ENCODE measurements around the gene PDZD7.

Gene PDZD7

GRCh38 chr10:101027106-101027720, 3.7 kb downstream of the PDZD7 start:
- TF ChIP-seq ZBTB48 (tag by site-specific recombination; IDR thresholded peaks at IDR 0.05) (0 out of 2 replicates have a peak, but pooled peaks have one; percentile 2), KLF16 (tag by site-specific recombination; IDR thresholded peaks at IDR 0.05) (no peak), ZBTB20 (tag by site-specific recombination; IDR thresholded peaks at IDR 0.05) (0 out of 2 replicates have a peak, but pooled peaks have one; percentile 5)
- CTCF ChIA-PET: interaction anchor here (1.0 to 6.9 kb wide), 8 partner anchors 10 to 115 kb away, joined by 3 to 129 read pairs (median 5); no protein-coding TSS in a partner anchor
- POLR2A ChIA-PET: interaction anchor here (0.6 to 0.7 kb wide), 4 partner anchors 16 to 208 kb away, joined by 4 to 5 read pairs (median 4); no protein-coding TSS in a partner anchor

DNA sequence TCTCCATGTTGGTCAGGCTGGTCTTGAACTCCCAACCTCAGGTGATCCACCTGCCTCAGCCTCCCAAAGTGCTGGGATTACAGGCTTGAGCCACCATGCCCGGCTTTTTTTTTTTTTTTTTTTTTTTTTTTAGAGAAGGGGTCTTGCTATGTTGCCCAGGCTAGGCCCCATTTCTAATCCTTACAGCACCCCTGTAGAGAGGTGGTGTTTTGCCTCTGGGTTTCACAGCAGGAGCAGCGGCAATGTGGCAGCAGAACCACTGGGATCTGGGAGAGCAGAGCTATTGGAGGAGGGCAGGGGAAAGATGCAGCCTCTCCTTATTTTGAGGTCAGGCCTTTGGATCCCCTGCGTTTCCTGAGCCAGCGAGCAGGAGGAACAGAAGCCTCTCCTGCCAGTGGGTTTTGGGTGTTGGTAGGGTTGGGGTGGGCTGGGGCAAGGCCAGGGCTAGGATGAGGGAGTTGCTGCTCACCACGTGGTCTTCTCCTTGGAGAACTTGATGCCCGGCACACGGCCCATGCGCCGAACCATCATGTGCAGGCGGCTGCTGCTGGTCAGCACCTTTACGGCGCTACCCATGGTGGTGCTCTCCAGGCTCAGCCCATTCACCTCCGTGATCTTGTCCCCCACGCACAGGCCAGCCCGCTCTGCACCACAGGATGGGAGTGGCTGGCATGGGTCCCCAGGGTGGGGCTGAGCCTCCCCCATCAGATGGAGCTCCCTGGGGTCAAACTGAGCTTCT, 7.8 kb downstream of the PDZD7 start:
- Histone ChIP-seq H3K4me1 (ENCODE audit: control insufficient read depth, insufficient read depth, low read length) (peaks cover 2% of the 10 kb centered on the region), H3K4me3 (ENCODE audit: low read depth, low read length) (no peak overlapping the region), H3K27ac (ENCODE audit: extremely low read depth, low read depth, low read length) (no peak overlapping the region), H3K9me3 (ENCODE audit: control insufficient read depth, insufficient read depth, low read depth, low read length) (no peaks in the 10 kb centered on the region), H3K36me3 (ENCODE audit: control insufficient read depth in 2 of 2, insufficient read depth in 1 of 2, low read length in 2 of 2) (no peaks in the 10 kb centered on the region)
- CTCF ChIA-PET: interaction anchor here (0.6 to 0.8 kb wide), 2 partner anchors 8 to 55 kb away, joined by 3 read pairs; no protein-coding TSS in a partner anchor
- POLR2A ChIA-PET: interaction anchor here (1.2 kb wide), 1 partner anchor 8 kb away, joined by 3 read pairs; the partner anchor contains the start of genes PDZD7 and SFXN3
- TF ChIP-seq ZNF555 (tag by site-specific recombination; conservative IDR thresholded peaks at IDR 0.05) (no peak), ZNF121 (tag by site-specific recombination; IDR thresholded peaks at IDR 0.05) (peak; percentile 91), ZNF623 (tag by site-specific recombination; IDR thresholded peaks at IDR 0.05) (no peak), WT1 (tag by site-specific recombination; IDR thresholded peaks at IDR 0.05) (no peak), ZNF335 (tag by site-specific recombination; conservative IDR thresholded peaks at IDR 0.05) (no peak), ZNF791 (tag by site-specific recombination; IDR thresholded peaks at IDR 0.05) (no peak), ZNF433 (tag by site-specific recombination; IDR thresholded peaks at IDR 0.05; ENCODE audit: low read depth) (no peak), PRDM10 (tag by site-specific recombination; IDR thresholded peaks at IDR 0.05) (no peak), ZNF138 (tag by site-specific recombination; IDR thresholded peaks at IDR 0.05; ENCODE audit: borderline replicate concordance) (no peak), ZNF837 (tag by site-specific recombination; IDR thresholded peaks at IDR 0.05) (no peak), ZNF521 (tag by site-specific recombination; IDR thresholded peaks at IDR 0.05) (no peak), BCL11B (tag by site-specific recombination; IDR thresholded peaks at IDR 0.05; ENCODE audit: low read depth) (no peak), KLF8 (tag by site-specific recombination; IDR thresholded peaks at IDR 0.05) (no peak)
- TF ChIP-seq, protein P1, sequence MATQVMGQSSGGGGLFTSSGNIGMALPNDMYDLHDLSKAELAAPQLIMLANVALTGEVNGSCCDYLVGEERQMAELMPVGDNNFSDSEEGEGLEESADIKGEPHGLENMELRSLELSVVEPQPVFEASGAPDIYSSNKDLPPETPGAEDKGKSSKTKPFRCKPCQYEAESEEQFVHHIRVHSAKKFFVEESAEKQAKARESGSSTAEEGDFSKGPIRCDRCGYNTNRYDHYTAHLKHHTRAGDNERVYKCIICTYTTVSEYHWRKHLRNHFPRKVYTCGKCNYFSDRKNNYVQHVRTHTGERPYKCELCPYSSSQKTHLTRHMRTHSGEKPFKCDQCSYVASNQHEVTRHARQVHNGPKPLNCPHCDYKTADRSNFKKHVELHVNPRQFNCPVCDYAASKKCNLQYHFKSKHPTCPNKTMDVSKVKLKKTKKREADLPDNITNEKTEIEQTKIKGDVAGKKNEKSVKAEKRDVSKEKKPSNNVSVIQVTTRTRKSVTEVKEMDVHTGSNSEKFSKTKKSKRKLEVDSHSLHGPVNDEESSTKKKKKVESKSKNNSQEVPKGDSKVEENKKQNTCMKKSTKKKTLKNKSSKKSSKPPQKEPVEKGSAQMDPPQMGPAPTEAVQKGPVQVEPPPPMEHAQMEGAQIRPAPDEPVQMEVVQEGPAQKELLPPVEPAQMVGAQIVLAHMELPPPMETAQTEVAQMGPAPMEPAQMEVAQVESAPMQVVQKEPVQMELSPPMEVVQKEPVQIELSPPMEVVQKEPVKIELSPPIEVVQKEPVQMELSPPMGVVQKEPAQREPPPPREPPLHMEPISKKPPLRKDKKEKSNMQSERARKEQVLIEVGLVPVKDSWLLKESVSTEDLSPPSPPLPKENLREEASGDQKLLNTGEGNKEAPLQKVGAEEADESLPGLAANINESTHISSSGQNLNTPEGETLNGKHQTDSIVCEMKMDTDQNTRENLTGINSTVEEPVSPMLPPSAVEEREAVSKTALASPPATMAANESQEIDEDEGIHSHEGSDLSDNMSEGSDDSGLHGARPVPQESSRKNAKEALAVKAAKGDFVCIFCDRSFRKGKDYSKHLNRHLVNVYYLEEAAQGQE (tag by site-specific recombination; IDR thresholded peaks at IDR 0.05): peak; percentile 56
- TF ChIP-seq, protein P2, sequence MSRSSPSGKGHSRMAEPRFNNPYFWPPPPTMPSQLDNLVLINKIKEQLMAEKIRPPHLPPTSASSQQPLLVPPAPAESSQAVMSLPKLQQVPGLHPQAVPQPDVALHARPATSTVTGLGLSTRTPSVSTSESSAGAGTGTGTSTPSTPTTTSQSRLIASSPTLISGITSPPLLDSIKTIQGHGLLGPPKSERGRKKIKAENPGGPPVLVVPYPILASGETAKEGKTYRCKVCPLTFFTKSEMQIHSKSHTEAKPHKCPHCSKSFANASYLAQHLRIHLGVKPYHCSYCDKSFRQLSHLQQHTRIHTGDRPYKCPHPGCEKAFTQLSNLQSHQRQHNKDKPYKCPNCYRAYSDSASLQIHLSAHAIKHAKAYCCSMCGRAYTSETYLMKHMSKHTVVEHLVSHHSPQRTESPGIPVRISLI (tag by site-specific recombination; IDR thresholded peaks at IDR 0.05): no peak

More at GRCh38 chr10:101027106-101027720, 3.7 kb downstream of the PDZD7 start:
- Histone ChIP-seq H3K9me3 (ENCODE audit: control insufficient read depth, insufficient read depth, low read depth, low read length) (no peaks in the 10 kb centered on the region), H3K4me1 (ENCODE audit: control insufficient read depth, insufficient read depth, low read length) (peaks cover 10% of the 10 kb centered on the region), H3K27ac (ENCODE audit: extremely low read depth, low read depth, low read length) (no peak overlapping the region), H3K36me3 (ENCODE audit: control insufficient read depth in 2 of 2, insufficient read depth in 1 of 2, low read length in 2 of 2) (no peaks in the 10 kb centered on the region), H3K4me3 (ENCODE audit: low read depth, low read length) (no peak overlapping the region)
